ENCODE measurements around the gene ZNF552.

DNA sequence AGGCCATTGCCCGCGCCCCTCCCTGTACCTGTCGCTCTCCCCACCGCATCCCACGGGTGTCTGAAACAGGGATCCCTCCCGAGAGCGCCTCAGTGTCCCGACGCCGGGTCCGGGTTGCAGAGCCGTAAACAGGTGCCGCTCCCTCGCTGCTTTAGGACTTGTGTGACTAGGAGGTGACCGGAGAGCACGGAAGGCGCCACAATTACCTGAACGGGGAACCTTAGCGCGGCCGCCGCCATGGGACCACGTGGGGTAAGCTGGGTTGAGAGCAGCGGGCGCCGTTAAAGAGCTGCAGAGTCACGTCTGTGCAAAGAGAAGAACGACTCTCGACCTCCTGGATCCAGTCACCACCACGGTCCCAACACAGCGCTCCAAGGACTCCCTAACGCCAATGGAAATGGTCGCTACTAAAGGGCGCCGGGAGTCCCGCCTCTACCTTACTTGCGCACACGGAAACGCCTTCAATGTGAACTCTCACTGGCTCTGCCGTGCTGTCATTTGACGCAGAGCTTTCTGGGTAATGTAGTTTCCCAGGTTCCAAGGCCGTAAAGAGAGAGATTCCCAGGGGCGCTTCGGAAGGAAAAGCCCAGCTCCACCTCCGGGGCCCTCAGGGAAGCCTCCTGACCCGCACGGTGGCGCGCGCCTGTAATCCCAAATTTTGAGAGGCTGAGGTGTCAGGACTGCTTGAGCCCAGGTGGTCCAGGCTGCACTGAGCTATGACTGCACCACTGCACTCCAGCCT lies at the start of gene ZNF552:
- peak; percentile 96 for TF ChIP-seq POLR2A (IDR thresholded peaks at IDR 0.05)
- TF ChIP-seq, protein P1, sequence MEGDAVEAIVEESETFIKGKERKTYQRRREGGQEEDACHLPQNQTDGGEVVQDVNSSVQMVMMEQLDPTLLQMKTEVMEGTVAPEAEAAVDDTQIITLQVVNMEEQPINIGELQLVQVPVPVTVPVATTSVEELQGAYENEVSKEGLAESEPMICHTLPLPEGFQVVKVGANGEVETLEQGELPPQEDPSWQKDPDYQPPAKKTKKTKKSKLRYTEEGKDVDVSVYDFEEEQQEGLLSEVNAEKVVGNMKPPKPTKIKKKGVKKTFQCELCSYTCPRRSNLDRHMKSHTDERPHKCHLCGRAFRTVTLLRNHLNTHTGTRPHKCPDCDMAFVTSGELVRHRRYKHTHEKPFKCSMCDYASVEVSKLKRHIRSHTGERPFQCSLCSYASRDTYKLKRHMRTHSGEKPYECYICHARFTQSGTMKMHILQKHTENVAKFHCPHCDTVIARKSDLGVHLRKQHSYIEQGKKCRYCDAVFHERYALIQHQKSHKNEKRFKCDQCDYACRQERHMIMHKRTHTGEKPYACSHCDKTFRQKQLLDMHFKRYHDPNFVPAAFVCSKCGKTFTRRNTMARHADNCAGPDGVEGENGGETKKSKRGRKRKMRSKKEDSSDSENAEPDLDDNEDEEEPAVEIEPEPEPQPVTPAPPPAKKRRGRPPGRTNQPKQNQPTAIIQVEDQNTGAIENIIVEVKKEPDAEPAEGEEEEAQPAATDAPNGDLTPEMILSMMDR (IDR thresholded peaks at IDR 0.05): peak in 1 of 4 experiments; percentile 24

Data from prostate gland (tissue), 2 donors.